ENCODE results near the gene TMEM129. TPM values are rescaled to one million over a fixed set of nuclear protein-coding genes. Genes with fewer than 3 reads are reported as not detected.

The TMEM129 gene
- polyA plus RNA-seq, 3 donors, result 33.2 to 37.1 (median 34.2) TPM

- DNase-seq (ENCODE audit: low read depth in 3 of 3, low spot score in 2 of 3), result no peak
Observed at GRCh38 chr4:1722551-1723118, 1.5 kb upstream of the TMEM129 start.

GRCh38 chr4:1721666-1722550 lies 785 bp upstream of the TMEM129 start:
- no peak for DNase-seq (ENCODE audit: low read depth in 3 of 3, low spot score in 2 of 3)

GRCh38 chr4:1720163-1720983 lies 750 bp downstream of the TMEM129 start:
- no peak for DNase-seq (ENCODE audit: low read depth in 3 of 3, low spot score in 2 of 3)

- no peak for DNase-seq (ENCODE audit: low read depth in 3 of 3, low spot score in 2 of 3)
Observed at GRCh38 chr4:1718095-1718850, 2.9 kb downstream of the TMEM129 start.

GRCh38 chr4:1717129-1718094 lies 3.7 kb downstream of the TMEM129 start:
- no peak for DNase-seq (ENCODE audit: low read depth in 3 of 3, low spot score in 2 of 3)

- DNase-seq (ENCODE audit: low read depth in 3 of 3, low spot score in 2 of 3), result no peak
Observed at GRCh38 chr4:1716065-1716945, 4.8 kb downstream of the TMEM129 start.

GRCh38 chr4:1715002-1715758 lies 5.9 kb downstream of the TMEM129 start:
- DNase-seq (ENCODE audit: low read depth in 3 of 3, low spot score in 2 of 3), result no peak

- no peak for DNase-seq (ENCODE audit: low read depth in 3 of 3, low spot score in 2 of 3)
Observed at GRCh38 chr4:1714303-1715001, 6.7 kb downstream of the TMEM129 start.

- no peak for DNase-seq (ENCODE audit: low read depth in 3 of 3, low spot score in 2 of 3)
Observed at GRCh38 chr4:1713003-1713851, 7.9 kb downstream of the TMEM129 start.

- peak; percentile 77 to 88 (median 78) for DNase-seq (ENCODE audit: low read depth in 3 of 3, low spot score in 2 of 3)
Observed at GRCh38 chr4:1712216-1713002, 8.7 kb downstream of the TMEM129 start, which contains the start of gene SLBP. TSS of gene SLBP (minus strand) at chr4:1712319. CDS start at chr4:1712188, 131 bp downstream.

- no peak for DNase-seq (ENCODE audit: low read depth in 3 of 3, low spot score in 2 of 3)
Observed at GRCh38 chr4:1711571-1712215, 9.4 kb downstream of the TMEM129 start.

- no peak for DNase-seq (ENCODE audit: low read depth in 3 of 3, low spot score in 2 of 3)
Observed at GRCh38 chr4:1711055-1711570, 10.0 kb downstream of the TMEM129 start.

GRCh38 chr4:1708581-1708980 lies 12.5 kb downstream of the TMEM129 start:
- no peak for DNase-seq (ENCODE audit: low read depth in 3 of 3, low spot score in 2 of 3)

GRCh38 chr4:1706358-1706757 lies 14.8 kb downstream of the TMEM129 start:
- DNase-seq (ENCODE audit: low read depth in 3 of 3, low spot score in 2 of 3), result no peak

- DNase-seq (ENCODE audit: low read depth in 3 of 3, low spot score in 2 of 3), result no peak
Observed at GRCh38 chr4:1705732-1706131, 15.4 kb downstream of the TMEM129 start.
